ENCODE results near the gene ANKRD27. TPM values are rescaled to one million over a fixed set of nuclear protein-coding genes. Genes with fewer than 3 reads are reported as not detected.

The ANKRD27 gene
- total RNA-seq, 1 donor from 2014 or later: 36.4 TPM

- H3K4me1 Mint-ChIP-seq (ENCODE audit: low read depth): no peaks in the 10 kb centered on the region
- H3K9me3 Mint-ChIP-seq (ENCODE audit: low read depth): peaks cover 3% of the 10 kb centered on the region
- TF ChIP-seq CTCF (IDR thresholded peaks at IDR 0.05; ENCODE audit: unreplicated experiment): no peak
- peaks cover 39% of the 10 kb centered on the region for H3K36me3 Mint-ChIP-seq (ENCODE audit: insufficient read depth)
- H3K27ac Mint-ChIP-seq: no peak overlapping the region
- no peaks in the 10 kb centered on the region for H3K27me3 Mint-ChIP-seq
- no peak for DNase-seq (ENCODE audit: low spot score, unreplicated experiment)
- H3K4me3 Mint-ChIP-seq (ENCODE audit: low read depth): no peak overlapping the region
These were observed 60.1 kb downstream of the ANKRD27 start for GRCh38 chr19:32614916-32615315.

DNA sequence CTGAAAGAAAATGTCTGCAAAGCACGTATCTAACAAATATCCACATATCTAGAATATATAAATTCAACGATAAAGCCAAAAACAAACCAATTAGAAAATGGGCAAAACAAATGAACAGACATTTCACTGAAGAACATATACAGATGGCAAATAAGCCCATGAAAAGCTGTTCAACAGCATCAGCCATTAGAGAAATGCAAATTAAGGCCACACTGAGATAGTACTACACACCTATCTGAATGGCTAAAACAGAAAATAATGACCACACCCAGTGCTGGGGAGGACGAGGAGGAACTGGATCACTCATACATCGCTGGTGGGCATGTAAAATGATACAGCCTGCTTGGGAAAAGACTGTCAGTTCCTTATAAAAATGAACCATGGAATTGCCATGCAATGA, 62.0 kb downstream of the ANKRD27 start:
- Mint-ChIP-seq H3K27me3 (no peaks in the 10 kb centered on the region), H3K4me3 (ENCODE audit: low read depth) (no peak overlapping the region), H3K36me3 (ENCODE audit: insufficient read depth) (peaks cover 44% of the 10 kb centered on the region), H3K27ac (no peak overlapping the region), H3K9me3 (ENCODE audit: low read depth) (peaks cover 7% of the 10 kb centered on the region), H3K4me1 (ENCODE audit: low read depth) (no peaks in the 10 kb centered on the region)
- TF ChIP-seq CTCF (IDR thresholded peaks at IDR 0.05; ENCODE audit: unreplicated experiment): no peak
- DNase-seq (ENCODE audit: low spot score, unreplicated experiment): no peak

DNA sequence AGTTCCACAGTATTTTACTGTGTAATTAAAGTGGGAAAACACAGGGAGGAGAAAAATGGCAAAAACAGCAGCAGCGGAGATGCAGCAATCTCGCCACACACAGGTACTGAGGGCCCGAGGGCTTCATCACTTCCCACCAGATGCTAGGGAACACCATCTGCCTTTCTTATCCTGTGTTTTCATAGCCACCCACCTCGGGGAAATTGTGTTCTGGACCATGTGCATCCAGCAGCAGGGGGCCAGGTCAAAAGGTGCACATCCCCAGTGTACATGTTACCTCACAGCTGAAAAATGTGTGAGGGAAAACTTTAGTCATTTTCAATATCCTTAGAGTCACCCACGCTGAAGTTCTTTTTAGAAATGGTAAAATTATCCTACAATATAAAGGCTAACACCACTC, 63.8 kb downstream of the ANKRD27 start:
- H3K27ac Mint-ChIP-seq: no peak overlapping the region
- peaks cover 44% of the 10 kb centered on the region for H3K36me3 Mint-ChIP-seq (ENCODE audit: insufficient read depth)
- no peak for DNase-seq (ENCODE audit: low spot score, unreplicated experiment)
- no peaks in the 10 kb centered on the region for H3K27me3 Mint-ChIP-seq
- TF ChIP-seq CTCF (IDR thresholded peaks at IDR 0.05; ENCODE audit: unreplicated experiment): no peak
- no peak overlapping the region for H3K4me3 Mint-ChIP-seq (ENCODE audit: low read depth)
- peaks cover 7% of the 10 kb centered on the region for H3K9me3 Mint-ChIP-seq (ENCODE audit: low read depth)
- no peaks in the 10 kb centered on the region for H3K4me1 Mint-ChIP-seq (ENCODE audit: low read depth)

GRCh38 chr19:32607479-32607878, 67.5 kb downstream of the ANKRD27 start:
- Mint-ChIP-seq H3K4me1 (ENCODE audit: low read depth) (no peaks in the 10 kb centered on the region), H3K27me3 (no peaks in the 10 kb centered on the region), H3K4me3 (ENCODE audit: low read depth) (no peak overlapping the region), H3K9me3 (ENCODE audit: low read depth) (peaks cover 7% of the 10 kb centered on the region), H3K36me3 (ENCODE audit: insufficient read depth) (peaks cover 32% of the 10 kb centered on the region), H3K27ac (no peak overlapping the region)
- no peak for TF ChIP-seq CTCF (IDR thresholded peaks at IDR 0.05; ENCODE audit: unreplicated experiment)
- no peak for DNase-seq (ENCODE audit: low spot score, unreplicated experiment)

DNA sequence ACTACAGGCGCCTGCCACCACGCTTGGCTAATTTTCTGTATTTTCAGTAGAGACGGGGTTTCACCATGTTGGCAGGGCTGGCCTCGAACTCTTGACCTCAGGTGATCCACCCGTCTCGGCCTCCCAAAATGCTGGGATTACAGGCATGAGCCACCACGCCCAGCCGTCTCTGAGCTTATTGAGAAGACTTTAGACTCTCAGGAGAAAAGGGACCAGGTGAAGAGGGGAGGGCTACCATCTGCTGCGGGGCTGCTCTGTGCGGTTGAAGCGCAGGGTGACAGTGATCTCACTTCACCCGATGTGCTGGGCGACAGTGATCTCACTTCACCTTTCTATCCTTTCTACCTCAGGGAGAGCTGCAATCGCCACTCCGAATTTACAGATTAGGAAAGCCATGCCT, 68.7 kb downstream of the ANKRD27 start:
- H3K27me3 Mint-ChIP-seq: no peaks in the 10 kb centered on the region
- DNase-seq (ENCODE audit: low spot score, unreplicated experiment): no peak
- TF ChIP-seq CTCF (IDR thresholded peaks at IDR 0.05; ENCODE audit: unreplicated experiment): no peak
- no peak overlapping the region for H3K4me3 Mint-ChIP-seq (ENCODE audit: low read depth)
- peaks cover 4% of the 10 kb centered on the region for H3K9me3 Mint-ChIP-seq (ENCODE audit: low read depth)
- H3K36me3 Mint-ChIP-seq (ENCODE audit: insufficient read depth): peaks cover 29% of the 10 kb centered on the region
- H3K4me1 Mint-ChIP-seq (ENCODE audit: low read depth): no peaks in the 10 kb centered on the region
- no peak overlapping the region for H3K27ac Mint-ChIP-seq

All from progenitor cell of endocrine pancreas (in vitro differentiated cells).